Upper lobe of right lung (tissue), 1 donor: ENCODE data around the gene GPR179. TPM values are rescaled to one million over a fixed set of nuclear protein-coding genes. Genes with fewer than 3 reads are reported as not detected.

Experiments
- ATAC-seq: fragments of 200-7000 bp; cut with Tn5 transposase; one replicate; pipeline ENCODE4 v1.9.1; 2020; ENCODE audit warnings: mild to moderate bottlenecking, moderate library complexity
- DNase-seq: peaks from one replicate; pipeline ENCODE4 v3.0.0-alpha.2; 2020
- H3K27ac ChIP-seq: fragments of 200-600 bp; one replicate; pipeline ENCODE4 v1.8.0; 2022
- H3K27me3 ChIP-seq: fragments of 200-600 bp; one replicate; pipeline ENCODE4 v1.8.0; 2022; ENCODE audit warnings: mild to moderate bottlenecking
- H3K36me3 ChIP-seq: fragments of 200-600 bp; one replicate; pipeline ENCODE4 v1.8.0; 2022
- H3K4me1 ChIP-seq: fragments of 200-600 bp; one replicate; pipeline ENCODE4 v1.8.0; 2022
- H3K4me3 ChIP-seq: fragments of 200-600 bp; one replicate; pipeline ENCODE4 v1.8.0; 2022; ENCODE audit warnings: mild to moderate bottlenecking
- H3K9me3 ChIP-seq: fragments of 200-600 bp; one replicate; pipeline ENCODE4 v1.8.0; 2022
- CTCF ChIP-seq: fragments of 200-600 bp; IDR thresholded peaks from one replicate; pipeline ENCODE4 v1.8.0; 2022; ENCODE audit warnings: antibody characterized with exemption
- intact Hi-C: fragments of 100-400 bp; cut with DNase I; formaldehyde crosslinking; loops from one replicate; pipeline ENCODE4 v1.11.0; 2022
- total RNA-seq: library from RNA; stranded (reverse); fragmentation: NEBNext Ultra II Directional; extraction: Animal tissue kit (Norgen Biotek cat#: 25700); gene quantifications from one replicate; pipeline ENCODE4 v1.2.1, GENCODE V29; 2021
- donor health status: DM: no; HTN: yes; CAD: no; lungs with severe emphysema.

The GPR179 gene
- total RNA-seq, 1 donor from 2014 or later = 0.35 TPM

- no peak for DNase-seq
- H3K4me3 ChIP-seq = no peak overlapping the region
- H3K27me3 ChIP-seq = no peaks in the 10 kb centered on the region
- peaks cover 12% of the 10 kb centered on the region for H3K4me1 ChIP-seq
- H3K27ac ChIP-seq = no peak overlapping the region
- intact Hi-C loops = no loop called here
- TF ChIP-seq CTCF = no peak
- H3K9me3 ChIP-seq = no peaks in the 10 kb centered on the region
- peak; percentile 62 for ATAC-seq
- H3K36me3 ChIP-seq = peaks cover 50% of the 10 kb centered on the region
These were observed 19.3 kb upstream of the GPR179 start for GRCh38 chr17:38363016-38363415.

DNA sequence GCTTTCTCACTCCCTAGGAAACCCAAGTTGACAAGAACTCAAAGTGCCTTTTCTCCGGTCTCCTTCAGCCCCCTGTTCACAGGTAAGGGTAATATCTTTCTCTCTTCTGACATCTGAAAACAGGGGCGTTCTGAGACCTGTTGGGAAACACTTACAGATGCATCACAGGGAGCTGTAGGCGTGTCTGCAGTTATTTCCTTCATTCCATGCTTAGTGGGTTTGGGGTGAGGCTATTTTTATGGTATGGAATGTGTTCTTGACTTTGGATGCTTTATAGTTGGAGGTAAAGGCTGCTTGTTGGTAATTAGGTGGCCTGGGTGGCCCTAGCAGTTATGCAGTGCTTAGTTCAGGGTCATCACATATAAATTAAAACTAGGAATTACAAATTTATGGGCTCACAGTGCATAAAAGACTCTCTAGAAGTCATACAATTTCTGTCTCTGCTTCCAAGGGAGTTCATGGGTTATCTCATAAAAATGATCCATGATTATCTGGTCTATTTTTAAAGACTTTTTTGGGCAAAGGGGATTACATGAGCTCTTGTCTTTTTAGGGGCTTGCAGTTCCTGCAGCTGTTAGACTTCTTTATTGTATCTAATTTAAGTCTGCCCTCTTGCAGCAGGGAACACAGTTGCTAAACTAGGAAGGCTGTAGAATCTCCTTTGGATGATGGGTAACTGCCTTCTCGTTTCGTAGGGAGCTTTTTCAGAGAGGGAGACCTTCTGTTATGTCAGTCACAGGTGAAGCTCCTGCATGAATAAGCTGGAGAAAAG is 18.1 kb upstream of the GPR179 start:
- no peak overlapping the region for H3K4me3 ChIP-seq
- no peaks in the 10 kb centered on the region for H3K27me3 ChIP-seq
- DNase-seq = no peak
- no peaks in the 10 kb centered on the region for H3K9me3 ChIP-seq
- peaks cover 38% of the 10 kb centered on the region for H3K36me3 ChIP-seq
- intact Hi-C loops = no loop called here
- no peak for ATAC-seq
- no peak for TF ChIP-seq CTCF
- no peak overlapping the region for H3K27ac ChIP-seq
- peaks cover 12% of the 10 kb centered on the region for H3K4me1 ChIP-seq

DNA sequence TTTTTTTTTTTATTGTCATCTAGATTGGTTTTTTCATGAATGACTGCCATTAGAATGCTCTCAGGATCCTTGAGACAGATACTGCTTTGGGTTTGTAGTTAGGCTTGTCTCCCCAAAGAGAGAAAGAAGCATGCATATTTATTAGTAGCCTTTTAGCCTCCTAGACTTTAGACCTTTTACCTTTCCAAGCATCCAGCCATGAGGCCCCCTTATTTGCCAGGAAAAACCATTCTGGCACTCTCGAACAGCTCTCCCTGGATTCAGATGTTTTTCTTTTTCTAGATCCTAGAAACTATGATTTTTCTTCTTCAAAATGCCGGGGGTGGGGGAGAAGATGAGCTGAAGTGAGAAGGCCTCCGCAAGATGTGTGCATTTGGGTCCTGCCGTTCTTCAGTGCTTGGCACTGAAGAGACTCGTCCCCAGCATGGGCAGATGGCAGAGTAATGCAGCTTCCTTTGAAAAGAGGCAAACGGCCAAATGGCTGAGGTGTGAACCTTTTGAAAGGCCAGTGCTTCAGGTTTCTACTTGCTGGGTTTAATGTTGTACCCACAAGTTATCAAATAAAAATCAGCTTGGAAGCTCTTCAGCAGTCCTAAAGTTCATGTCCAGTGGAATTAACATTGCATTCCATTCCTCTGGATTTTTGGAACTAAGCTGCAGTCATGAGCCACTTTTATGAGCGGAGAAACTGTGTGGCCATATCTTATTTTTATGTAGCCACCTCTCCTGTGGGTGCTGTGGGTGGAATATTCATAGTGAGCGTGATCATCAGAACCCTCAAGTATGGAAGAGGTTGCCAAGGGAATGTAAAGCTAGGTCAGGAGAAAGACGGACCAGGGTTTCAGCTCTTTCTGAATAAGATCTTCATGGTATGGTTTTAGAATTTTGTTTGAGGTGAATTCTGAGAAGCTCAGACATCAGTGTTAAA is 15.1 kb upstream of the GPR179 start:
- Histone ChIP-seq H3K27ac (no peak overlapping the region), H3K9me3 (no peaks in the 10 kb centered on the region), H3K4me3 (no peak overlapping the region), H3K27me3 (no peaks in the 10 kb centered on the region), H3K36me3 (peaks cover 14% of the 10 kb centered on the region), H3K4me1 (peaks cover 24% of the 10 kb centered on the region)
- TF ChIP-seq CTCF = no peak
- intact Hi-C loops = no loop called here
- ATAC-seq = no peak
- no peak for DNase-seq

DNA sequence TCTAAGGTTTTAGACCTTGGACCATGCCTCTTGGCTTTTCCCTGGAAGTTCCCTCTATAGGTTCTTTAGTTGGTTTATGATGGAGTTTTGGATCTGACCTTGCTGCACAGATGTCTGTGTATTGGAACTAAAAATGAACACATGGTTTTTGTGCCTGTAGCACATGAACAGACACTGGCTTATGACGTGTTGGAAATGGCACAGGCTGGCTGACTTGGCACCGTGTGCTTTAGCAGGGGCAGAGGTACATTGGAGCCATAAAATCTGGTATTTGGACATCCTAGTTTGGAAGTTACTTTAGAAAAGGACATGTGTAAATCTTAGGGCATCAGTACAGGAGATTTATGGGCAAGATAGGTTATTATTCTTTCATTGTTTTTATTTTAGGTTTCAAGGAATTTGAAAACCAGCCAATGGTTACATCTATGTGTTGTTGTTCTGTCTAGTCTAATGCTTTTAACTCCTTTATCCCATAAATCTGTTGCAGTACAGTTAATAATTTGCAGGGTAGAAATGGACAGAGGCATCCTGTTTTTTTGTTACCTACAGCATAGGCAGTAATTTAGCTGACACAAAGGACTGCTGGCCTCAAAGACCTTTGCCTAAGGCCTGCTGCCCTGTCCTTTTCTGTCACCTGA is 13.8 kb upstream of the GPR179 start:
- no peak for TF ChIP-seq CTCF
- Histone ChIP-seq H3K27me3 (no peaks in the 10 kb centered on the region), H3K36me3 (peaks cover 1% of the 10 kb centered on the region), H3K27ac (no peak overlapping the region), H3K4me3 (no peak overlapping the region), H3K9me3 (no peaks in the 10 kb centered on the region), H3K4me1 (peaks cover 33% of the 10 kb centered on the region)
- DNase-seq (no peak), ATAC-seq (no peak)
- intact Hi-C loops = no loop called here

- TF ChIP-seq CTCF = no peak
- H3K27me3 ChIP-seq = no peaks in the 10 kb centered on the region
- no peak overlapping the region for H3K27ac ChIP-seq
- intact Hi-C loops = no loop called here
- no peaks in the 10 kb centered on the region for H3K9me3 ChIP-seq
- peaks cover 30% of the 10 kb centered on the region for H3K4me1 ChIP-seq
- DNase-seq = no peak
- no peaks in the 10 kb centered on the region for H3K36me3 ChIP-seq
- no peak for ATAC-seq
- no peak overlapping the region for H3K4me3 ChIP-seq
These were observed 11.5 kb upstream of the GPR179 start for GRCh38 chr17:38355251-38355650.
